K562 (cell line): ENCODE results near the gene PA2G4. TPM values are rescaled to one million over a fixed set of nuclear protein-coding genes. Genes with fewer than 3 reads are reported as not detected.

Experiments
- ATAC-seq: fragments of 200-7000 bp; cut with Tn5 transposase; 3 replicates; pipeline ENCODE4 v1.9.1; 2020; ENCODE audit warnings: moderate library complexity
- BruUV-seq: library from RNA; stranded (reverse); fragments of 400-500 nt; replicated peaks from 2 replicates; lab custom pipeline; 2021; lab: Mats Ljungman, UMichigan
- CTCF ChIA-PET: fragments of 300-600 bp; formaldehyde crosslinking; extraction: SDS; loops from one replicate; lab custom pipeline; 2021; ENCODE audit warnings: low intra/inter-chr PET ratio; lab: Yijun Ruan, JAX
- POLR2A ChIA-PET: fragments of 300-600, 350-650 bp; sonication (Branson Sonifier 250); formaldehyde crosslinking; extraction: SDS; loops from one replicate; lab custom pipeline; 2021; ENCODE audit warnings: antibody characterized with exemption, inconsistent platforms; lab: Yijun Ruan, JAX
- DNase-seq, 4 experiments: peaks; one replicate each; pipeline versions ENCODE4 v3.0.0 to v3.0.0-alpha.2; 2011 to 2018; ENCODE audit warnings: low spot score in 3 of 4, mixed read lengths in 3 of 4; ENCODE audit errors: extremely low read depth in 1 of 4
- FAIRE-seq: peaks from 2 replicates; lab custom pipeline; 2011; peaks lifted over from hg19 to GRCh38; lab: Jason Lieb, UNC
- H2AFZ ChIP-seq: 2 replicates; pipeline ENCODE4 v1.6.0; 2011; ENCODE audit warnings: low read depth, low read length, control low read depth, inconsistent platforms
- H3K27ac ChIP-seq: fragments of 200-600 bp; 3 replicates; pipeline ENCODE4 v1.8.0; 2011; ENCODE audit warnings: low read depth, mild to moderate bottlenecking, control low read depth, inconsistent platforms, low read length, moderate library complexity, mixed read lengths; ENCODE audit errors: extremely low read depth
- H3K27me3 ChIP-seq, 2 experiments: fragments of 300-600 bp in 1 of 2; 2 replicates in 1 of 2; 3 replicates in 1 of 2; pipeline versions ENCODE4 v1.6.0 to v1.8.0; 2011; ENCODE audit warnings: inconsistent platforms in 2 of 2, low read length in 2 of 2, mild to moderate bottlenecking in 1 of 2, mixed read lengths in 1 of 2, moderate library complexity in 1 of 2; ENCODE audit not compliant: control insufficient read depth in 2 of 2, insufficient read depth in 2 of 2
- H3K36me3 ChIP-seq: fragments of 300-600 bp; 3 replicates; pipeline ENCODE4 v1.8.0; 2011; ENCODE audit warnings: mild to moderate bottlenecking, low read length, inconsistent platforms; ENCODE audit not compliant: control insufficient read depth, insufficient read depth
- H3K4me1 ChIP-seq, 2 experiments: fragments of 200-600 bp in 1 of 2; replicated peaks in 1 of 2; 2 replicates in 1 of 2; 3 replicates in 1 of 2; pipeline versions ENCODE4 v1.5.1 to v1.8.0; 2011; ENCODE audit warnings: inconsistent platforms in 2 of 2, low read length in 2 of 2, mild to moderate bottlenecking in 1 of 2, mixed read lengths in 1 of 2, moderate library complexity in 1 of 2; ENCODE audit not compliant: control insufficient read depth in 2 of 2, insufficient read depth in 2 of 2
- H3K4me2 ChIP-seq: 2 replicates; pipeline ENCODE4 v1.6.1; 2011; ENCODE audit warnings: low read length, control low read depth, inconsistent platforms, mixed read lengths; ENCODE audit not compliant: insufficient read depth
- H3K4me3 ChIP-seq: fragments of 200-600 bp; sonication (generic), shearing (Covaris generic); 2 replicates; pipeline ENCODE4 v1.5.1; 2016; ENCODE audit warnings: control low read depth, inconsistent platforms
- H3K79me2 ChIP-seq: fragments of 200-600 bp; 3 replicates; pipeline ENCODE4 v1.8.0; 2011; ENCODE audit warnings: low read length, inconsistent platforms; ENCODE audit not compliant: control insufficient read depth, insufficient read depth
- H3K9ac ChIP-seq, 2 experiments: 2 replicates each; pipeline versions ENCODE4 v1.6.0 to v1.6.1; 2011; ENCODE audit warnings: low read depth in 2 of 2, low read length in 2 of 2, control low read depth in 1 of 2, inconsistent platforms in 1 of 2, mild to moderate bottlenecking in 1 of 2, mixed read lengths in 1 of 2; ENCODE audit not compliant: insufficient read depth in 1 of 2
- H3K9me1 ChIP-seq: one replicate; pipeline ENCODE4 v1.6.0; 2011; ENCODE audit warnings: inconsistent platforms, mild to moderate bottlenecking, low read length, moderate library complexity; ENCODE audit not compliant: control insufficient read depth, insufficient read depth
- H3K9me3 ChIP-seq: replicated peaks from 2 replicates; pipeline ENCODE4 v1.5.1; 2011; ENCODE audit warnings: low read depth, low read length, inconsistent platforms; ENCODE audit not compliant: control insufficient read depth, insufficient read depth
- H4K20me1 ChIP-seq: replicated peaks from 2 replicates; pipeline ENCODE4 v1.6.1; 2011; ENCODE audit warnings: low read length, inconsistent platforms, mixed read lengths; ENCODE audit not compliant: control insufficient read depth, insufficient read depth
- KDM5B ChIP-seq: fragments of 200-600 bp; sonication (generic); IDR thresholded peaks from 2 replicates; pipeline ENCODE4 v1.6.1; 2012; ENCODE audit warnings: low read depth, mild to moderate bottlenecking, moderate library complexity, low read length, control low read depth, inconsistent platforms; ENCODE audit not compliant: insufficient replicate concordance
- WGBS: fragments of 100-300 bp; shearing (Covaris generic); methylation state at CpG from one replicate; pipeline ENCODE4 v1.1.6; 2016; ENCODE audit warnings: low coverage, mixed read lengths; ENCODE audit not compliant: insufficient coverage; ENCODE audit errors: missing lambda C conversion rate; 5-methylcytosine and 5-hydroxymethylcytosine counted together
- in situ Hi-C: fragments of 300-500 bp; cut with MboI; formaldehyde crosslinking; loops from 4 replicates; pipeline ENCODE4 v1.15.0; 2018; ENCODE audit warnings: inconsistent platforms, mixed read lengths
- intact Hi-C: fragments of 100-400 bp; cut with micrococcal nuclease; formaldehyde crosslinking; loops from 2 replicates; pipeline ENCODE4 v1.14.2; 2022
- polyA plus RNA-seq, 8 experiments: library from polyadenylated mRNA; depleted of rRNA in 4 of 8; stranded (reverse) in 5 of 8; unstranded in 3 of 8; fragments of >200 nt; fragmentation: Nextera tagmentation in 2 of 8; fragmentation: Illumina TruSeq in 1 of 8; extraction: Ambion mirVana in 2 of 8; extraction: Trizol in 1 of 8; gene quantifications; 2 replicates each; pipeline versions ENCODE4 v1.2.1 to v1.2.3, GENCODE V29; 2011 to 2014; ENCODE audit warnings: inconsistent platforms in 1 of 8, missing spikeins in 1 of 8
- total RNA-seq, 7 experiments: library from RNA; depleted of rRNA in 6 of 7; stranded (reverse); fragments of >200 nt in 6 of 7; fragmentation: Illumina TruSeq in 2 of 7; extraction: Trizol in 2 of 7; gene quantifications; 2 replicates each; pipeline versions ENCODE4 v1.2.1 to v1.2.3, GENCODE V29; 2011 to 2021; ENCODE audit warnings: low replicate concordance in 1 of 7
- TF ChIP-seq, protein P1 (sequence below): sonication (generic); formaldehyde crosslinking; IDR thresholded peaks from 2 replicates; pipeline ENCODE4 v1.8.1; 2023; ENCODE audit warnings: mild to moderate bottlenecking, missing genetic modification reagents, moderate library complexity

PA2G4 gene
- total and polyA plus RNA-seq, 9 of the 15 experiments (the other 6 are each of a cell fraction or from before 2014, with no cell fraction given): 230 to 925 (median 638) TPM

DNA sequence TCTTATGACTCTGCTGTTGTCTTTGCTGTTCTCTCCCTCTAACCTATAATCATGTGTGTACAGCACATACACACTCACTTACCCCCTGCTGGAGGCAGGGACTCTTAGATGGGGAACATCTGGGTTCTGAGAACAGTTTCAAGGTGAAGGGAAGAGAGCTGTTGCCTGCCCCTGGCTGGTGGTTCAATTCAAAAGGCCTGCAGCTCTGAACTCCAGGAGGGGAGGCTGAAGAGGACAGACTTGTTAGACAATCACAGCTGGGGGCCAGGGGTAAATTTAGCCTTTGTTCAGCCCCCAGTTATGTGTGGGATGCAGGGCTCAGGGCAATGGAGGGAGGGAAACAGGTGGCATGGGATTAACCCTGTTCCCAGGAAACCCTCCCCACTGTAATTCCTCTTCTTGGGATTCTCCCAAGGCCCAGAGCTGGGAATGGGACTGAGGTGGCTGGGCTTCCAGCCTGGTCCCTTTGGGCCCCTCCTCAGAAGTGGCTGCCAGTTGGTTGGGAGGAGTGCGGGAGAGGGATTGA lies 50.0 kb downstream of the PA2G4 start:
- Histone ChIP-seq H3K9ac (peak overlapping the region; percentile 45 to 91; a peak in 2 of 4 replicates), H2AFZ (no peak overlapping the region), H4K20me1 (peaks cover 4% of the 10 kb centered on the region; the same call in 1 of the 2 replicates), H3K27me3 (no peaks in the 10 kb centered on the region), H3K4me3 (no peak overlapping the region), H3K4me2 (peak overlapping the region; percentile 91; the same call in 1 of the 2 replicates), H3K4me1 (peaks cover 39 to 45% of the 10 kb centered on the region in 2 experiments; a peak in 4 of 5 replicates), H3K9me1 (no peaks in the 10 kb centered on the region), H3K79me2 (peaks cover 45% of the 10 kb centered on the region), H3K27ac (peak overlapping the region; percentile 42), H3K9me3 (no peaks in the 10 kb centered on the region), H3K36me3 (peaks cover 27% of the 10 kb centered on the region; the same call in 2 of the 3 replicates)
- FAIRE-seq: no peak
- in situ Hi-C loops: no loop called here
- no TSS peak for BruUV-seq
- peak; percentile 25 for TF ChIP-seq KDM5B
- TF ChIP-seq, protein P1, sequence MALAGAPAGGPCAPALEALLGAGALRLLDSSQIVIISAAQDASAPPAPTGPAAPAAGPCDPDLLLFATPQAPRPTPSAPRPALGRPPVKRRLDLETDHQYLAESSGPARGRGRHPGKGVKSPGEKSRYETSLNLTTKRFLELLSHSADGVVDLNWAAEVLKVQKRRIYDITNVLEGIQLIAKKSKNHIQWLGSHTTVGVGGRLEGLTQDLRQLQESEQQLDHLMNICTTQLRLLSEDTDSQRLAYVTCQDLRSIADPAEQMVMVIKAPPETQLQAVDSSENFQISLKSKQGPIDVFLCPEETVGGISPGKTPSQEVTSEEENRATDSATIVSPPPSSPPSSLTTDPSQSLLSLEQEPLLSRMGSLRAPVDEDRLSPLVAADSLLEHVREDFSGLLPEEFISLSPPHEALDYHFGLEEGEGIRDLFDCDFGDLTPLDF (CRISPR knock-in tag): no peak
- peak in 1 of 4 experiments; percentile 61 for DNase-seq
- ChIA-PET POLR2A (interaction anchor here (0.6 to 3.2 kb wide), 9 partner anchors 9 to 36 kb away, joined by 3 to 16 read pairs (median 4); partner anchors contain the start of genes SMARCC2 and ZC3H10), CTCF (no interaction called here)
- ATAC-seq: no peak
- WGBS: 80% methylated on average over 1 of the region's 1 CpG
- intact Hi-C loops: no loop called here
